ENCODE results near the gene HDAC4.

DNA sequence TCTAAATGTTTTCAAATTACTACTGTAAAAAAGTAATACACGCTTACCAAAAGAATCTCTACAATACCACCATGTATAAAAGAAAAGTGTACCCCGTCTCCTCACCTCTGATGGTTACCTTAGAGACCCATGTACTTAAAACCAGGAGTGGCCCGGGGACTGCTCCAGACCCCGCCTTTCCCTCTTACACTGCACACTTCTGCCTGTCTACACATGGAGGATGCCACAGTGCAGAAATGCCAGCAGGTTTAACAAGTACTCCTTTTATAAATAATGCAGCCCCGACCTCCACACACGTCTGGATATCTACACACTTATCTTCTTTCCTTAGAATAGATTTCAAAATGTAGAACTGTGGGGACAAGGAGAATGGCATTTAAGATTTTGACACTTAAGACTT lies 5.3 kb downstream of the HDAC4 start:
- TF ChIP-seq CBX8 (IDR thresholded peaks at IDR 0.05; ENCODE audit: borderline replicate concordance, low read depth, low read length) (no peak), POLR2AphosphoS5 (IDR thresholded peaks at IDR 0.05; ENCODE audit: low read depth, low read length) (no peak), CEBPB (IDR thresholded peaks at IDR 0.05; ENCODE audit: low read depth, low read length) (no peak)
- TF ChIP-seq, protein P1, sequence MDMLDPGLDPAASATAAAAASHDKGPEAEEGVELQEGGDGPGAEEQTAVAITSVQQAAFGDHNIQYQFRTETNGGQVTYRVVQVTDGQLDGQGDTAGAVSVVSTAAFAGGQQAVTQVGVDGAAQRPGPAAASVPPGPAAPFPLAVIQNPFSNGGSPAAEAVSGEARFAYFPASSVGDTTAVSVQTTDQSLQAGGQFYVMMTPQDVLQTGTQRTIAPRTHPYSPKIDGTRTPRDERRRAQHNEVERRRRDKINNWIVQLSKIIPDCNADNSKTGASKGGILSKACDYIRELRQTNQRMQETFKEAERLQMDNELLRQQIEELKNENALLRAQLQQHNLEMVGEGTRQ (IDR thresholded peaks at IDR 0.05; ENCODE audit: low read length): no peak

Data from H1 (cell line).